Progenitor cell of endocrine pancreas (in vitro differentiated cells): Measurements from ENCODE around the gene SMPD2. TPM values are rescaled to one million over a fixed set of nuclear protein-coding genes. Genes with fewer than 3 reads are reported as not detected.

Experiments
- DNase-seq: peaks from one replicate; pipeline ENCODE4 v3.0.0; 2021; ENCODE audit warnings: low spot score; ENCODE audit not compliant: unreplicated experiment
- H3K27ac Mint-ChIP-seq: 2 replicates; pipeline ENCODE4 v1.8.0; 2021; ENCODE audit warnings: mild to moderate bottlenecking, moderate library complexity, mixed read lengths
- H3K27me3 Mint-ChIP-seq: 2 replicates; pipeline ENCODE4 v1.8.0; 2021; ENCODE audit warnings: mixed read lengths
- H3K36me3 Mint-ChIP-seq: 2 replicates; pipeline ENCODE4 v1.8.0; 2022; ENCODE audit warnings: mixed read lengths; ENCODE audit not compliant: insufficient read depth
- H3K4me1 Mint-ChIP-seq: 2 replicates; pipeline ENCODE4 v1.8.0; 2021; ENCODE audit warnings: low read depth, mixed read lengths
- H3K4me3 Mint-ChIP-seq: 2 replicates; pipeline ENCODE4 v1.8.0; 2021; ENCODE audit warnings: low read depth, mild to moderate bottlenecking, moderate library complexity, mixed read lengths
- H3K9me3 Mint-ChIP-seq: 2 replicates; pipeline ENCODE4 v1.8.0; 2021; ENCODE audit warnings: low read depth, mixed read lengths
- CTCF ChIP-seq: fragments of 200-600 bp; sonication (generic); IDR thresholded peaks from one replicate; pipeline ENCODE4 v1.5.0; 2021; ENCODE audit warnings: antibody characterized with exemption, mild to moderate bottlenecking; ENCODE audit not compliant: unreplicated experiment
- total RNA-seq: library from RNA; stranded (reverse); gene quantifications from 2 replicates; pipeline ENCODE4 v1.2.1, GENCODE V29; 2021

The SMPD2 gene
- total RNA-seq, 1 donor from 2014 or later = 13.6 TPM

- Mint-ChIP-seq H3K27ac (no peak overlapping the region), H3K9me3 (no peaks in the 10 kb centered on the region), H3K27me3 (no peaks in the 10 kb centered on the region), H3K4me3 (no peak overlapping the region), H3K4me1 (peaks cover 7% of the 10 kb centered on the region), H3K36me3 (peaks cover 10% of the 10 kb centered on the region)
- no peak for TF ChIP-seq CTCF
- DNase-seq = no peak
Measured at GRCh38 chr6:109446541-109446940, 6.0 kb downstream of the SMPD2 start.

GRCh38 chr6:109447087-109447486, 6.6 kb downstream of the SMPD2 start:
- no peak for TF ChIP-seq CTCF
- no peak for DNase-seq
- no peaks in the 10 kb centered on the region for H3K27me3 Mint-ChIP-seq
- no peaks in the 10 kb centered on the region for H3K9me3 Mint-ChIP-seq
- H3K4me3 Mint-ChIP-seq = no peak overlapping the region
- peaks cover 1% of the 10 kb centered on the region for H3K4me1 Mint-ChIP-seq
- H3K27ac Mint-ChIP-seq = no peak overlapping the region
- peaks cover 13% of the 10 kb centered on the region for H3K36me3 Mint-ChIP-seq

- no peak for DNase-seq
- Mint-ChIP-seq H3K27ac (no peak overlapping the region), H3K4me3 (no peak overlapping the region), H3K27me3 (no peaks in the 10 kb centered on the region), H3K36me3 (peaks cover 16% of the 10 kb centered on the region), H3K9me3 (no peaks in the 10 kb centered on the region), H3K4me1 (no peaks in the 10 kb centered on the region)
- TF ChIP-seq CTCF = no peak
Measured at GRCh38 chr6:109447878-109448555, 7.5 kb downstream of the SMPD2 start.

DNA sequence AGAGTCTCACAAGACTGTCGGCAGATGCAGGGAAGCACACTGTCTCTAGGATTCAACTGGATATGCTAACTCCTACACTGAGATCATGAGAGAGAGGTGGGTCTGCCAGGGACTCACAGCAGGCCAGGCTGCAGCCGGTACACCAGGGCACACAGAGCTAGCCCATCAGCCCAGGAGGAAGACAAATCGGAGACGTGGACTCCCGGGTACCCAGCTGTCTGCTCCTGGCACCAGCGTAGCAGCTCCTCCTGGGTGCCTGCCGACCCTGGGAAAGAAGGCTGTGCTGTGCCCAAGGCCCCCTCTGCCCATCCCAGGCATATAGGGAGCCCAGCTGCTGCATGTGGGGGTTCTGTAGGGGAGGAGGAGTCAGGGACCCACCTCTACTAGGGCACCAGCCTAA, 8.1 kb downstream of the SMPD2 start:
- TF ChIP-seq CTCF = no peak
- no peaks in the 10 kb centered on the region for H3K27me3 Mint-ChIP-seq
- no peak overlapping the region for H3K4me3 Mint-ChIP-seq
- no peak overlapping the region for H3K27ac Mint-ChIP-seq
- no peak for DNase-seq
- no peaks in the 10 kb centered on the region for H3K9me3 Mint-ChIP-seq
- peaks cover 17% of the 10 kb centered on the region for H3K36me3 Mint-ChIP-seq
- H3K4me1 Mint-ChIP-seq = no peaks in the 10 kb centered on the region

GRCh38 chr6:109449064-109449794, 8.7 kb downstream of the SMPD2 start:
- H3K9me3 Mint-ChIP-seq = no peaks in the 10 kb centered on the region
- H3K36me3 Mint-ChIP-seq = peaks cover 17% of the 10 kb centered on the region
- H3K27ac Mint-ChIP-seq = no peak overlapping the region

More at GRCh38 chr6:109449064-109449794, 8.7 kb downstream of the SMPD2 start:
- no peak for DNase-seq
- Mint-ChIP-seq H3K4me3 (no peak overlapping the region), H3K27me3 (no peaks in the 10 kb centered on the region), H3K4me1 (no peaks in the 10 kb centered on the region)
- TF ChIP-seq CTCF = no peak
